HG02678 (cell line): ENCODE data around the gene MRI1.
"Not testable (repeated sequence)": the region's sequence is repeated elsewhere in the genome, so short reads cannot be mapped to it uniquely, and the experiment has no call there.

Experiments used
- ATAC-seq: cut with Tn5 transposase; IDR thresholded peaks from one replicate; pipeline ENCODE4 v1.9.1; 2021; ENCODE audit warnings: mild to moderate bottlenecking, moderate library complexity; ENCODE audit not compliant: unreplicated experiment

MRI1 gene

GRCh38 chr19:13764101-13764807 is at the start of gene MRI1:
Gene MRI1, plus strand, starts transcription at chr19:13764522. Its CDS starts 67 bp downstream, at chr19:13764589.
- ATAC-seq, result peak; percentile 70

GRCh38 chr19:13717194-13717643 is 47.1 kb upstream of the MRI1 start:
- no peak for ATAC-seq

GRCh38 chr19:13718733-13719132 is 45.6 kb upstream of the MRI1 start:
- no peak for ATAC-seq

- no peak for ATAC-seq
Observed at GRCh38 chr19:13722146-13722545, 42.2 kb upstream of the MRI1 start.

GRCh38 chr19:13723206-13723605 is 41.1 kb upstream of the MRI1 start:
- no peak for ATAC-seq

GRCh38 chr19:13726323-13726722 is 38.0 kb upstream of the MRI1 start:
- ATAC-seq, result no peak

- no peak for ATAC-seq
Observed at GRCh38 chr19:13727798-13728197, 36.5 kb upstream of the MRI1 start.

GRCh38 chr19:13729859-13730258 is 34.5 kb upstream of the MRI1 start:
- no peak for ATAC-seq

GRCh38 chr19:13731147-13731964 is 33.0 kb upstream of the MRI1 start:
- peak; percentile 98 for ATAC-seq

- no peak for ATAC-seq
Observed at GRCh38 chr19:13732337-13732736, 32.0 kb upstream of the MRI1 start.

- no peak for ATAC-seq
Observed at GRCh38 chr19:13734751-13735150, 29.6 kb upstream of the MRI1 start.

- ATAC-seq, result no peak
Observed at GRCh38 chr19:13738073-13738472, 26.2 kb upstream of the MRI1 start.

- ATAC-seq, result no peak
Observed at GRCh38 chr19:13741893-13742292, 22.4 kb upstream of the MRI1 start.

GRCh38 chr19:13742756-13743155 is 21.6 kb upstream of the MRI1 start:
- no peak for ATAC-seq

GRCh38 chr19:13744174-13744573 is 20.1 kb upstream of the MRI1 start:
- no peak for ATAC-seq

- ATAC-seq, result no peak
Observed at GRCh38 chr19:13747098-13747453, 17.2 kb upstream of the MRI1 start.

GRCh38 chr19:13748169-13748828 is 16.0 kb upstream of the MRI1 start:
- no peak for ATAC-seq

- no peak for ATAC-seq
Observed at GRCh38 chr19:13751436-13751835, 12.9 kb upstream of the MRI1 start.

- not testable (repeated sequence) for ATAC-seq
Observed at GRCh38 chr19:13753622-13754021, 10.7 kb upstream of the MRI1 start.

- ATAC-seq, result no peak
Observed at GRCh38 chr19:13756210-13756609, 8.1 kb upstream of the MRI1 start.
